GM21515 (cell line): Measurements from ENCODE around the gene TENT4A.
"Not testable (repeated sequence)": the region's sequence is repeated elsewhere in the genome, so short reads cannot be mapped to it uniquely, and the experiment has no call there.

ENCODE experiments used
- ATAC-seq: cut with Tn5 transposase; IDR thresholded peaks from one replicate; pipeline ENCODE4 v1.9.1; 2021; ENCODE audit not compliant: unreplicated experiment

Gene TENT4A

DNA sequence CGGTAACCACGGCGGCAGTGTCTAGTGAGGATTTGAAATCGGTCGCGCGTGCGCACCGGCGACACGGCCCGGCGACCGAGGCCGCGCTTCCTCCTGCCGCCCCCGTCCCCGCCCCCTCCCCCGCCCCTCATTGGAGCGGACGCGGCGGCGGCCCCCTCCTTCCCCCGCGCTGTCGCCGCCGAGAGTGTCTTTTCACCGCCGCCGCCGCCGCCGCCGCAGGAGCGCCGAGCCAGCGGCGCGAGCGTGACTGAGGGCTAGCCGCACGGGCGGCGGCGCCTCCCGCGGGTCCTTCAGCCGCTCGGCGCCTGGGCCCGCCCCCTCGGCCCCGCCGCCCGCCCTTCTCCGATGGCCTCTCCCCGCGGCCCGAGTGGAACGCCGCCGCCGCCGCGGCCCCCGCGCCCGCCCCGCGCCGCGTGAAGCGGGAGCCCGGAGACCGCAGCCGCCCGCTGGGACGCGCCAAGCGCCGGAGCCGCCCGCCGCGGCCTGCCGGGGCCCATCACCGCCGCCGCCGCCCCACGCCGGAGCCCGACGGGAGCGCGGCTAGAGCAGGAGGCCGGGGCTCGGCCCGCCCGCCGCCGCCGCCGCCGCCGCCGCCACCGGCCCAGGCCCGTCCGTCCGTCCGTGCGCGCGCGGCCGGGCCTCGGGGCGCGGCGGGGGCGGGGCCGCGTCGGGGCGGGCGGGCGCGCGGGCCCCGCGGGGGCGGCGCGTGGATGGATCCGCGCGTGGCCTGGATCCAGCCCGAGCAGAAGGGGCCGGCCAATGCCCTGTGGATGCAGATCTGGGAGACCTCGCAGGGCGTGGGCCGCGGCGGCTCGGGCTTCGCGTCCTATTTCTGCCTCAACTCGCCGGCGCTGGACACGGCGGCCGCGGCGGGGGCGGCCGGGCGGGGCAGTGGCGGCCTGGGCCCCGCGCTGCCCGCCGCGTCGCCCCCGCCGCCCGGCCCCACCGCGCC, at the start of gene TENT4A:
TENT4A (plus strand) TSS at position 159 of the 952 bp plus-strand sequence; CDS start at position 711, 552 bp downstream.
- ATAC-seq, result peak; percentile 19

DNA sequence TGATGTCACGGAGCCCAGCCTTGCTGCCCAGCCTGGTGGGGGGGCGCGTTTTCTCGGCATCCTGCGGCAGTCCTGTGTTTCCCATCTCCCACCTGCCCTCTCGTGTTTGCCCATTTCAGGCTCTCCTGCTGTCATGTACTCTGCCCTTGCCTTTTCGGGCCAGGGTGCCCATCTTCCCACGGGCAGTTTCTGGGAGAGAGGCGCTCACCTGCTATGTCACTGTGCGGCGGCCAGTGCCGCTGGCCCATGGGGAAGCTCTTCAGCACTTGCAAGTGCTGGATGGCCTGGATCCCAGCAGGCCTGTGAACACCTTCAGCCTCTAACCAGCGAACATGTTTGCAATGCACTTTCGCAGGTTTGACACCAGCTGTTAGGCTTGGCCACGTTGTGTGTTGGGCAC, 46.5 kb upstream of the TENT4A start:
- no peak for ATAC-seq

DNA sequence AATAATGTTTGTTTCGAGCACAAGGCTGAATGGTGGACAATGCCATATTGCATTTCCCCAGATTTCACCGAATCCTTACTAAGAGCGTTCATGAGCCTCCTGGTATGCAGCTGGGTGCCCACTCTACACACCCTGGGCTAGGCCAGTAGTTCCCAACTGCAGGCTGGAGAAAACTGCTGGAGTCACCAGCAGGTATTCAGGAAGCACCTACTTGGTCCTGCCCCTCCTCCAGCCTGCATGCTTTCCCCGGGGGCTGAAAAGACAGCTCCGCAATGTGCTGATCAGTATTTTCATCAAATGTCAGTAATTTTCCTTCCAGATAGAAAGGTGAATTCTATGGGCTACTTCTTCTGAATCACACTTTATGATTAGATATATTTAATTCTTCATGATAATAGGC, 45.6 kb upstream of the TENT4A start:
- ATAC-seq, result no peak

DNA sequence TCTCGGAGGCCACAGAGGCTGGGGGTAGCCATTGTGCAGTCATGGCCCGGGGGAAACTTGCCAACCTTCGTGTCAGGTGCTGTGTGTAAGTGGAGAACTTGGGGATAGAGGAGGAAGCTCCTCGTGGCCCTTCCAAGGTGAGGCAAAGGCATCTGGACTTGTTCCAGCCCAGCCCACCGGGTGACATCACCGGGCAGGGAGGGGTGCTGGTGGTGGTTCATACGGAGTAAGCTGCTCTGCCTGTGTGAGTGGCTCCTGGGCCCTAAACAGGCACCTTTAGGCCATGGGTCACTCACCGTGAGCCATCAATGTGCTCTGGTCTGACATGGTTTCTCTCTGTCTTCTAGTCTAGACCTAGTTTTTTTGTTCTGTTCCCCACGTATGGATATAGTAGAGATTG, 44.5 kb upstream of the TENT4A start:
- not testable (repeated sequence) for ATAC-seq

GRCh38 chr5:6673031-6673430, 40.2 kb upstream of the TENT4A start:
- no peak for ATAC-seq

- ATAC-seq, result no peak
Measured at GRCh38 chr5:6673963-6674362, 39.3 kb upstream of the TENT4A start.

GRCh38 chr5:6674421-6674820, 38.8 kb upstream of the TENT4A start:
- ATAC-seq, result no peak

DNA sequence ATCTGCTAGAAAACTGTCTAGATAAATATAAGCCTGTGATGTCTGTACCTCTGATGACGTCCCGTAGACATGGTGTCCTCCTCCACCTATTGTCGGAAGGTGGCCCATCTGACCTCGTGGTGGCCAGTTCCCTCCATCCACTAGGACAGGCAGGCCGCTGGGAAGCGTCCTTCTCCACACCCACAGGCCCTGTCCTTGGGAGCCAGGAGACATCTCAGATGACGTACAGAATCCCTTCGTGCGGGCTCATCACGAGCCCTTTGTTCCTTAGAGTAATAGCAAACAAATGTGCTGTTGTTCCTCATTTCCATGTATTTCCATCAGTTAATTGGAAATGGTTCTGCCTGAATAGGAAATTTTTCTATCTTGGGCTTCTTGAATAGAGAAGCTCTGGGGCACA, 38.3 kb upstream of the TENT4A start:
- ATAC-seq, result no peak

GRCh38 chr5:6675784-6676491, 37.3 kb upstream of the TENT4A start:
- no peak for ATAC-seq

- ATAC-seq, result no peak
Measured at GRCh38 chr5:6676702-6677101, 36.5 kb upstream of the TENT4A start.

DNA sequence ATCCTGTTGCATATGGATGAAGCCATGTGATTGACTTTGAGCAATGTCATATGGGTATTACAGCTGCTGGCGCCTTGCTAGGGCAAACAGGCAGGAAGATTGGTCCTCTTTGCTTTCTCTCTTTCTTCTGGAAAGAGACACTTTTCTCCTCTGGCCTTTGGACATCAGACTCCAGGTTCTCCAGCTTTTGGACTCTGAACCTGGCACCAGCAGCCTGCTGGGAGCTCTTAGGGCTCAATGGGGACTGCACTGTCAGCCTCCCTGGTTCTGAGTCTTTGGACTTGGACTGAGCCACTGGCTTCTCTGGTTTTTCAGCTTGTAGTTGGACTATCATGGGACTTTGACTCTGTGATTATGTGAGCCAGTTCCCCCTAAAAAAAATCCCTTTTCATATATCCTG, 34.8 kb upstream of the TENT4A start:
- ATAC-seq, result no peak

DNA sequence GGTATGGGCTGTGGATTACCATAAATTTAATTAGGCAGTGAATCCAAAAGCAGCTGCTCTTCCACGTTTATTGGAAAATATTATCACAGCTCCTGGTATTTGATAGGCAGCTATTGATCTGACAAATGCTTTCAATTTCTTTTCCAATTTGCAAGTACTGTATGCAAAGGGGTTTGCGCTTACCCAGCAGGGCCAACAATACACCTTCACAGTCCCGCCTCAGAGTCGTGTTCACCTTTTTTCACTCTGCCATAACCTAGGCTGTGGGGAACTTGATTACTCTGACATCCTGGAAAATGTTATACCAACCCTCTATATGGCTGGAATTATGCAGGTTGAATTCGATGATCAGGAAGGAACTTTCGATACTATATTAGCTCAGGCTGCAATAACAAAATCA, 32.3 kb upstream of the TENT4A start:
- no peak for ATAC-seq

DNA sequence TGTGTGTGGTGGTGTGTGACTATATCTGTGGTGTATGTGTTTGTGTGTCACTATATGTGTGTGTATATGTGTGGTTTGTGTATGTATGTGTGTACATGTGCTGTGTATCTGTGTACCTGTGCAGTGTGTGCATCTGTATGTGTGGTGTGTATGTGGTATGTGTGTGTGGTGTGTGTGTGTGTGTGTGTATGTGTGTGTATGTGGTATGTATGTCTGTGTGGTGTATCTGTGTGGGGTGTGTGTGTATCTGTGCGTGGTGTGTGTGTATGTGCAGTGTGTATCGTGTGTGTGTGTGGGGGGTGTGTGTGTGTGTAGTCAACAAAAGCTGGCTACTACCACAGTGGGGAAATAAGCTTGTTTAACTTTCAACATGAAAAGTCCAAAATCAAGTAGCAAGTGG, 31.6 kb upstream of the TENT4A start:
- no peak for ATAC-seq

DNA sequence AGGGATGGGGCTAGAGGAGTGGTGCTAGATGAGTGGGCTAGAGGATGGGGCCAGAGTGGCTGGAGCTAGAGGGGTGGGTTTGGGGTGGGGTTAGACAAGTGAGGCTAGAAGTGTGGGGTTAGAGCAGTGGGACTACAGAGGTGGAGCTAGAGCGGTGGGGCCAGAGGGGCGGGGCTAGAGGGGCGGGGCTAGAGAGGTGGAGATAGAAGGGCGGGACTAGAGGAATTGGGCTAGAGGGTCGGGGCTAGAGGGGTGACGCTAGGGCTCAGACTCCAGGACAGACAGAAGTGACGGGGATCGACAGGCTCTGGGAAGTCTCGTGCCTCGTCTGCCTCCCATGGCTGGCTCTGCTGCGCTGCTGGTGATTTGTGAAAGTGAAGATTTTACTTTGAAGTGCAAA, 31.0 kb upstream of the TENT4A start:
- ATAC-seq, result no peak

DNA sequence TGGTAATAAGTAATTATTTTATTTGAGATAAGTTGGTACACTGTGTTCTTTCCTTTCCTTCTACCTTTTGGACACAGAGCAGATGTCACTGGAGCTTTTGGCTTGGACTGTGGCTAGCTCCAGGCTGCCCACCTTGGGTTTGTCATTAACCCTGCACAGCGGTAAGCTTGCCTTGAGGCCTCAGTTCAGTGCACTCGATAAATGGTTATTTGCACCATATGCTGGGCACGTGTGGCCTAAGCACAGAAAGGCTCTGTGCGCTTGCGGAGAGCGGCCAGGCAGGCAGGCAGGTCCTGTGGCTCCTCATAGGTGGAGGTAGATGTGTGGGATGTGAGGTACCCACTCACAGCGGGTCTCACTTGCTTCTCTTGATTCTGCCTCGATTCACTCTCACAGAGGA, 30.0 kb upstream of the TENT4A start:
- ATAC-seq, result no peak

GRCh38 chr5:6684075-6684474, 29.2 kb upstream of the TENT4A start:
- no peak for ATAC-seq

GRCh38 chr5:6686501-6686900, 26.7 kb upstream of the TENT4A start:
- no peak for ATAC-seq

- no peak for ATAC-seq
Measured at GRCh38 chr5:6686915-6687409, 26.3 kb upstream of the TENT4A start.

- no peak for ATAC-seq
Measured at GRCh38 chr5:6687505-6687904, 25.7 kb upstream of the TENT4A start.

GRCh38 chr5:6692906-6693305, 20.3 kb upstream of the TENT4A start:
- ATAC-seq, result no peak

GRCh38 chr5:6698696-6699095, 14.5 kb upstream of the TENT4A start:
- ATAC-seq, result no peak

DNA sequence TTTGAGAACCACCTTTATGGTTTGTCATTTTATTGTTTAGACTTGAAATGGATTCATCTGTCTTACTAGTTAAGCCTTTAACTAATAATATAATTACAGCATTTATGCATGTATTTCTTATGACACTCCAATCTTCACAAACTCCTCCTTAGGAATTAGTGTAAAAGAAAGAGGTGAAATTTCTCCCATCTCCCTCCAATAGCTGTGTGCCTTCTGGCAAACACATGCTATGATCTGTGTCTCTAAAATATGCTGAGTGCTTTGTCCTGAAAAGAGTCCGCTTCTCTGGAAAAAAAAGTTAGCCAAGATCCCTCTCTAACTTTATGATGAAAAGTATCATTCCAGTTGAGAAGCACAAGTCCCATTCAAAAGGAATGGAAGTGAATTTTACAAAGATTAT, 13.9 kb upstream of the TENT4A start:
- no peak for ATAC-seq
